GM21367 (cell line): Measurements from ENCODE around the gene KCTD1.

Experiments used
- ATAC-seq: cut with Tn5 transposase; IDR thresholded peaks from one replicate; pipeline ENCODE4 v1.9.1; 2021; ENCODE audit not compliant: unreplicated experiment

The KCTD1 gene

GRCh38 chr18:26524504-26525351, 23.6 kb downstream of the KCTD1 start:
- no peak for ATAC-seq

GRCh38 chr18:26524002-26524401, 24.4 kb downstream of the KCTD1 start:
- ATAC-seq, result no peak

- ATAC-seq, result no peak
Observed at GRCh38 chr18:26521617-26522016, 26.7 kb downstream of the KCTD1 start.

- no peak for ATAC-seq
Observed at GRCh38 chr18:26520974-26521373, 27.4 kb downstream of the KCTD1 start.

- no peak for ATAC-seq
Observed at GRCh38 chr18:26519114-26519513, 29.2 kb downstream of the KCTD1 start.

GRCh38 chr18:26516964-26517363, 31.4 kb downstream of the KCTD1 start:
- ATAC-seq, result no peak

GRCh38 chr18:26515643-26516487, 32.5 kb downstream of the KCTD1 start:
- no peak for ATAC-seq

GRCh38 chr18:26511339-26512071, 36.8 kb downstream of the KCTD1 start:
- no peak for ATAC-seq

GRCh38 chr18:26510337-26510736, 38.0 kb downstream of the KCTD1 start:
- no peak for ATAC-seq

GRCh38 chr18:26506012-26506411, 42.3 kb downstream of the KCTD1 start:
- ATAC-seq, result no peak

GRCh38 chr18:26504831-26505230, 43.5 kb downstream of the KCTD1 start:
- ATAC-seq, result no peak

GRCh38 chr18:26503382-26503781, 45.0 kb downstream of the KCTD1 start:
- no peak for ATAC-seq

- no peak for ATAC-seq
Observed at GRCh38 chr18:26502823-26503222, 45.5 kb downstream of the KCTD1 start.

GRCh38 chr18:26497866-26498265, 50.5 kb downstream of the KCTD1 start:
- no peak for ATAC-seq

GRCh38 chr18:26496528-26496927, 51.8 kb downstream of the KCTD1 start:
- no peak for ATAC-seq

- ATAC-seq, result no peak
Observed at GRCh38 chr18:26495287-26495686, 53.1 kb downstream of the KCTD1 start.

- no peak for ATAC-seq
Observed at GRCh38 chr18:26493021-26493420, 55.3 kb downstream of the KCTD1 start.

- ATAC-seq, result no peak
Observed at GRCh38 chr18:26491194-26491816, 57.0 kb downstream of the KCTD1 start.

GRCh38 chr18:26489881-26490280, 58.5 kb downstream of the KCTD1 start:
- ATAC-seq, result no peak

- ATAC-seq, result no peak
Observed at GRCh38 chr18:26489191-26489590, 59.2 kb downstream of the KCTD1 start.

GRCh38 chr18:26488417-26489009, 59.8 kb downstream of the KCTD1 start:
- no peak for ATAC-seq
